ENCODE measurements around the gene CLK2. TPM values are rescaled to one million over a fixed set of nuclear protein-coding genes. Genes with fewer than 3 reads are reported as not detected.
A peak's percentile ranks its signal among the peaks of the same experiment; 100 is the strongest.
"Not testable (repeated sequence)": the region's sequence is repeated elsewhere in the genome, so short reads cannot be mapped to it uniquely, and the experiment has no call there.

CLK2 gene
- total RNA-seq, 1 experiment from 2014 or later, result 16.4 TPM

- in situ Hi-C loops (cut with HindIII; ENCODE audit: low pct_unique_long_range_greater_than_20kb, low sequenced_read_pairs); DNase-seq (ENCODE audit: low read depth, low spot score): not testable (repeated sequence)
Observed at GRCh38 chr1:155231302-155231701, 42.0 kb downstream of the CLK2 start.

- in situ Hi-C loops (cut with HindIII; ENCODE audit: low pct_unique_long_range_greater_than_20kb, low sequenced_read_pairs), result no loop called here
- no peak for DNase-seq (ENCODE audit: low read depth, low spot score)
Observed at GRCh38 chr1:155228096-155228427, 45.2 kb downstream of the CLK2 start.

DNA sequence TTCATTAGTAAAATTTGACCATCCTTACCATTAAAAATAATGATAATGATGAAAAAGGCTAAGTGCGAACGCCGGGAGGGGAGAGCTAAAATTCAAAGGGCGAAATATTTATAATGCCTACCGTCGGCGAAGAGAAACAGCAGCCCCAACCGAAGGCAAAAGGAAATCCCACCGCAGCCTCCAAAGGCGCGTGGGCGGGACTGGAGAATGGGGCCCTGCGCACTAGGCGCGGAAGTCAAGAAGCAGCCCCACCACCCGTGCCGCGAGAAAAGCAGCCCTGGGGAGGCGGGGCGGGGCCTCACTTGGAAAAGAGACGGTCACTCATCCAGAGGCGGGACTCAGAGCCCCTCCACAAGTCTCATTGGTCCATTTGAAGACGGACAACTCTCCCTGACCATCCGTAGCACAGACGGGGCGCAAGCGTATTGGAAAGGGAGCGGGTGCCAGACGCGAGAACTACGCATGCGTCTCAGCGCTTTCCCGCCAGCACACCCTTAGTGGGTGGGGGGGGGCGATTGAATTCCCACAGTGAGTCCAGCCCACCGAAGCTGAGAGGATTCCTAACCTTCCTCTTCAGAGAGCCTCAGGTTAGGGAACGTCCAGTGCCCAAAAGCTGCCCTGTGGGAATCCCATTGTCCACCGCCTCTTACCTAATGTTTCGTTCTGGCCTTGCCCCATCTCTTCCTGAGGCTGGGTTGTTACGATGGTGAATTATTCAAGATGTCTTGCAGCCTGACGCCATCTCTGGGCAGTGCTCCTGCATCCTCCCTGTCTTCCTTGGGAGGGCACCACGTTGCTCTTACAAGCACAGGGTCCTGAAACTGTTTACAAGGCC lies 45.8 kb downstream of the CLK2 start:
- in situ Hi-C loops (cut with HindIII; ENCODE audit: low pct_unique_long_range_greater_than_20kb, low sequenced_read_pairs), result no loop called here
- DNase-seq (ENCODE audit: low read depth, low spot score), result peak; percentile 100

- peak; percentile 70 for DNase-seq (ENCODE audit: low read depth, low spot score)
- in situ Hi-C loops (cut with HindIII; ENCODE audit: low pct_unique_long_range_greater_than_20kb, low sequenced_read_pairs), result no loop called here
Observed at GRCh38 chr1:155226910-155227260, 46.4 kb downstream of the CLK2 start.

DNA sequence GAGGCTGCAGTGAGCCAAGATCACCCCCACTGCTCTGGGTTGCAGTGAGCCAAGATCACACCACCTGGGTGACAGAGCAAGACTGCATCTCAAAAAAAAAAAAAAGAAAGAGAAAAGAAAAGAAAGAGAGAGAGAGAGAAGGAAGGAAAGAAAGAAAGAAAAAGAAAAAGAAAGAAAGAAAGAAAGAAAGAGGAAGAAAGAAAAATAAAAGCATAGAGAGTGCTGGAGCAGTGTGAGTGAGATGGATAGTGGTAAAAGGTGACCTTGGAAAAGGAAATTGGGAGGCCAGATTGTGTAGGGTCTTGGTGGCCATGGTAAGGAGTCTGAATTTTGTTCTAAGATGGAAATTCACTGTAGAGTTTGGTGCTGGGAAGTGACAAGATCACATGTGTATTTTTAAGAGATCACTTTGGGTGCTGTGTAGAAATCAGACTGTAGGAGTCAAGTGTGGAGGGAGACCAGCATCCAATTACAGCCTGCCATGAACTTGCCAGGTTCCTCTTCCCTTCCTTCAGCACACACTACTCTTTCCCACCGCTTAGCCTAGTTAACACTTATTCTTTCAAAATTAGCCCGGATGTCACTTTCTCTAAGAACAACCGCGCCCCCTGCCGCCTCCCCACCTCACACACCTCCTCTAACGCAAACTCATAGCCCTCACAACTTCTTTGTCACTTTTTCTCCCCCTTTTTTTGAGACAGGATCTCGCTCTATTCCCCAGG lies 47.0 kb downstream of the CLK2 start:
- peak; percentile 91 for DNase-seq (ENCODE audit: low read depth, low spot score)
- in situ Hi-C loops (cut with HindIII; ENCODE audit: low pct_unique_long_range_greater_than_20kb, low sequenced_read_pairs), result no loop called here

GRCh38 chr1:155225404-155225759 lies 47.9 kb downstream of the CLK2 start:
- in situ Hi-C loops (cut with HindIII; ENCODE audit: low pct_unique_long_range_greater_than_20kb, low sequenced_read_pairs); DNase-seq (ENCODE audit: low read depth, low spot score): not testable (repeated sequence)

- in situ Hi-C loops (cut with HindIII; ENCODE audit: low pct_unique_long_range_greater_than_20kb, low sequenced_read_pairs), result no loop called here
- no peak for DNase-seq (ENCODE audit: low read depth, low spot score)
Observed at GRCh38 chr1:155223047-155223446, 50.3 kb downstream of the CLK2 start.

DNA sequence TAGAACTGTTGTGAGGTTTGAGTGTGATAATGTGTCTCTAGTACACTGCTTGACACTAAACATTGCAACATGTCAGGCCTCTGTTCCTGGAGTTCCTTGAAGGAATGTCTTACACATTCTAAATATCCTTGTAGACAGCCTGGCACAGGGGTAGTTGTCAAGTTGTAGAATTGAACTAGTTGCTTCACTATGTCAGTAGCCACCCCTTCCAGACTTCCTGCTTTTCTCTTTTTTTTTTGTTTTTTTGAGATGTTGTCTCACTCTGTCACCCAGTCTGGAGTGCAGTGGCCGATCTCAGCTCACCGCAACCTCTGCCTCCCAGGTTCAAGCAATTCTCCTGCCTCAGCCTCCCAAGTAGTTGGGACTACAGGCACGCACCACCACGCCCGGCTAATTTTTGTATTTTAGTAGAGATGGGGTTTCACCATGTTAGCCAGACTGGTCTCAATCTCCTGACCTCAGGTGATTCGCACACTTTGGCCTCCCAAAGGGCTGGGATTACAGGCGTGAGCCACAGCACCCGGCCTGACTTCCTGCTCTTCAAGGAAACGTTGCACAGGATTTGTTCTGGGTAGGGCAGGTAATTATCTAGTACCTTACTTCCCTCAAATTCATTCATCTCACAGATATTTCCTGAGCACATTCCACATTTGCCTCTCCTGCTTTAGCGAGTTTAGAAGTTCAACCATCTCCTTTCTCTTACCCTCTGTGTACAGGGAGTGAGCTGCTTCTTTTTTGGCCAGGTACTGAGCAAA lies 52.9 kb downstream of the CLK2 start:
- in situ Hi-C loops (cut with HindIII; ENCODE audit: low pct_unique_long_range_greater_than_20kb, low sequenced_read_pairs); DNase-seq (ENCODE audit: low read depth, low spot score): not testable (repeated sequence)

DNA sequence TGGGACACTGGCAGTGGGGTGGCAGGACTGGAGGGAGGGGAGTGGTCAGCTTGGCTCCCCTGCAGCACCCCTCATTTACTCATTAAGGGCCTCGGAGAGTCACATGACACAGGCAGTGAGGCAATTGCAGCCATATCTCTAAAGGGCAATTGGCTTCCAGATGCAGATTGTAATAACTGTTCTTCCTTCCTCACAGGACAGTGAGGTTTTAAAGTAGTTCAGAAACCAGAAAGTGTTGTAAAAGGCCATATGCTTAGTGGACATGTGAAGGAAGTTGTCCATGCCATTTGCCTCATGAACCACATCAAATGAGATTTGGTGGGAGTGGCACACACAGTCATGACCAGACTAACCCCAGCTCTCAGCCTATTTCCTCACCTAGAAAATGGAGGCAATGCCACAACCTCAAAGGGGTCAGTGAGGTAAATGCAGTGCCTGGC lies 53.7 kb downstream of the CLK2 start:
- in situ Hi-C loops (cut with HindIII; ENCODE audit: low pct_unique_long_range_greater_than_20kb, low sequenced_read_pairs), result no loop called here
- peak; percentile 39 for DNase-seq (ENCODE audit: low read depth, low spot score)

GRCh38 chr1:155218854-155219591 lies 54.3 kb downstream of the CLK2 start:
- DNase-seq (ENCODE audit: low read depth, low spot score), result peak; percentile 74
- in situ Hi-C loops (cut with HindIII; ENCODE audit: low pct_unique_long_range_greater_than_20kb, low sequenced_read_pairs), result no loop called here

- DNase-seq (ENCODE audit: low read depth, low spot score); in situ Hi-C loops (cut with HindIII; ENCODE audit: low pct_unique_long_range_greater_than_20kb, low sequenced_read_pairs): not testable (repeated sequence)
Observed at GRCh38 chr1:155214702-155215101, 58.6 kb downstream of the CLK2 start.

Other genes starting within 250 kb of the CLK2 start
- 0.18 TPM in 1 of 2 replicates, not detected in the other for gene DCST2, start 239.7 kb downstream of the CLK2 start, total RNA-seq (2014; rRNA removed; shearing (Covaris generic))
- gene DCST1, start 239.7 kb downstream of the CLK2 start, total RNA-seq (2014; rRNA removed; shearing (Covaris generic)), result not detected in 2 replicates
- gene ADAM15, start 222.2 kb downstream of the CLK2 start, total RNA-seq (2014; rRNA removed; shearing (Covaris generic)), result 62.0 and 67.1 TPM in 2 replicates
- 12.7 and 13.9 TPM in 2 replicates for gene EFNA4, start 209.8 kb downstream of the CLK2 start, total RNA-seq (2014; rRNA removed; shearing (Covaris generic))
- gene EFNA3, start 194.7 kb downstream of the CLK2 start, total RNA-seq (2014; rRNA removed; shearing (Covaris generic)), result 6.6 and 8.2 TPM in 2 replicates
- gene EFNA1, start 145.6 kb downstream of the CLK2 start, total RNA-seq (2014; rRNA removed; shearing (Covaris generic)), result 25.3 and 25.7 TPM in 2 replicates
- gene SLC50A1, start 137.7 kb downstream of the CLK2 start, total RNA-seq (2014; rRNA removed; shearing (Covaris generic)), result 57.4 and 61.6 TPM in 2 replicates
- gene DPM3, start 133.0 kb downstream of the CLK2 start, total RNA-seq (2014; rRNA removed; shearing (Covaris generic)), result 28.5 and 36.9 TPM in 2 replicates
- 326 and 369 TPM in 2 replicates for gene KRTCAP2, start 100.2 kb downstream of the CLK2 start, total RNA-seq (2014; rRNA removed; shearing (Covaris generic))
- gene TRIM46, start 99.7 kb downstream of the CLK2 start, total RNA-seq (2014; rRNA removed; shearing (Covaris generic)), result 0.85 and 1.3 TPM in 2 replicates
- gene THBS3, start 65.6 kb downstream of the CLK2 start, total RNA-seq (2014; rRNA removed; shearing (Covaris generic)), result 11.4 and 12.1 TPM in 2 replicates
- gene MTX1, start 64.8 kb downstream of the CLK2 start, total RNA-seq (2014; rRNA removed; shearing (Covaris generic)), result 128 and 140 TPM in 2 replicates
- 6.3 and 7.9 TPM in 2 replicates for gene ENTREP3, start 18.0 kb downstream of the CLK2 start, total RNA-seq (2014; rRNA removed; shearing (Covaris generic))
- 336 and 344 TPM in 2 replicates for gene SCAMP3, start 11.1 kb downstream of the CLK2 start, total RNA-seq (2014; rRNA removed; shearing (Covaris generic))
- 2.9 and 3.3 TPM in 2 replicates for gene HCN3, start 4.0 kb upstream of the CLK2 start, total RNA-seq (2014; rRNA removed; shearing (Covaris generic))
- gene PKLR, start 27.9 kb upstream of the CLK2 start, total RNA-seq (2014; rRNA removed; shearing (Covaris generic)), result 0.11 TPM in 1 of 2 replicates, not detected in the other
- 202 and 212 TPM in 2 replicates for gene FDPS, start 35.4 kb upstream of the CLK2 start, total RNA-seq (2014; rRNA removed; shearing (Covaris generic))
- gene RUSC1, start 47.4 kb upstream of the CLK2 start, total RNA-seq (2014; rRNA removed; shearing (Covaris generic)), result 8.3 and 10.7 TPM in 2 replicates